ENCODE measurements around the gene PLA2G2C.

PLA2G2C gene

DNA sequence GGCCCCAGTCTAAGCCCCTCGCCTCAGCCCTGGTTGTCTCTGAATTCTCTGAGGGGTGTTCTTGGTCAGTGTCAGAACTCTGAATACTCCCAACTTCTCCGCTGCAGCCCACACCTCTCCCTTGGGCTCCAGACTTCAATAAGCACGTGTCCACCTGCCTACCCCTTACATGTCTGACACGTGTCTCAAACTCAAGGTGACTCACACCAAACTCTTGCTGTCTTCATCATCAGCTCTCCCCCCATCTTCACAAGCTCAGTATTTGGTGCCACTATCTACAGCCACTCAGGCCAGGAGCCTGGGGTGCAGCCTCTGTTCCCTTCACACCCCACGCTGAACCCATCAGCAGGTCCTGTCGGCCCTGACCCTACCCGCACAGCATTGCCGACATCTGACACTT is 19.2 kb downstream of the PLA2G2C start:
- ATAC-seq (ENCODE audit: insufficient read depth, low read depth) (no peak), DNase-seq (no peak)
- no peaks in the 10 kb centered on the region for H3K36me3 ChIP-seq (ENCODE audit: insufficient read depth, low read length)
- peaks cover 4% of the 10 kb centered on the region; the same call in 1 of the 2 replicates for H4K20me1 ChIP-seq (ENCODE audit: insufficient read depth, low read length)
- no peaks in the 10 kb centered on the region for H3K4me1 ChIP-seq (ENCODE audit: insufficient read depth, low read length)
- no peak overlapping the region for H3K9ac ChIP-seq (ENCODE audit: low read depth, low read length)
- H3K27ac ChIP-seq (ENCODE audit: low read length), result no peak overlapping the region
- H2AFZ ChIP-seq (ENCODE audit: low read depth, low read length), result no peak overlapping the region
- TF ChIP-seq EZH2 (IDR thresholded peaks at IDR 0.05; ENCODE audit: borderline replicate concordance, low read depth, low read length, severe bottlenecking), result no peak
- TF ChIP-seq, protein P1, sequence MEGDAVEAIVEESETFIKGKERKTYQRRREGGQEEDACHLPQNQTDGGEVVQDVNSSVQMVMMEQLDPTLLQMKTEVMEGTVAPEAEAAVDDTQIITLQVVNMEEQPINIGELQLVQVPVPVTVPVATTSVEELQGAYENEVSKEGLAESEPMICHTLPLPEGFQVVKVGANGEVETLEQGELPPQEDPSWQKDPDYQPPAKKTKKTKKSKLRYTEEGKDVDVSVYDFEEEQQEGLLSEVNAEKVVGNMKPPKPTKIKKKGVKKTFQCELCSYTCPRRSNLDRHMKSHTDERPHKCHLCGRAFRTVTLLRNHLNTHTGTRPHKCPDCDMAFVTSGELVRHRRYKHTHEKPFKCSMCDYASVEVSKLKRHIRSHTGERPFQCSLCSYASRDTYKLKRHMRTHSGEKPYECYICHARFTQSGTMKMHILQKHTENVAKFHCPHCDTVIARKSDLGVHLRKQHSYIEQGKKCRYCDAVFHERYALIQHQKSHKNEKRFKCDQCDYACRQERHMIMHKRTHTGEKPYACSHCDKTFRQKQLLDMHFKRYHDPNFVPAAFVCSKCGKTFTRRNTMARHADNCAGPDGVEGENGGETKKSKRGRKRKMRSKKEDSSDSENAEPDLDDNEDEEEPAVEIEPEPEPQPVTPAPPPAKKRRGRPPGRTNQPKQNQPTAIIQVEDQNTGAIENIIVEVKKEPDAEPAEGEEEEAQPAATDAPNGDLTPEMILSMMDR (IDR thresholded peaks at IDR 0.05; ENCODE audit: borderline replicate concordance, extremely low read depth, low read length, poor library complexity, severe bottlenecking), result no peak
- H3K4me2 ChIP-seq (ENCODE audit: insufficient read depth, low read length), result no peak overlapping the region
- no peak overlapping the region for H3K4me3 ChIP-seq (ENCODE audit: low read depth in 1 of 2, low read length in 2 of 2)
- peaks cover 7% of the 10 kb centered on the region for H3K9me3 ChIP-seq (ENCODE audit: insufficient read depth, low read length, severe bottlenecking)
- no peaks in the 10 kb centered on the region for H3K79me2 ChIP-seq (ENCODE audit: insufficient read depth, low read length)
- no peaks in the 10 kb centered on the region for H3K27me3 ChIP-seq (ENCODE audit: insufficient read depth, low read length, poor library complexity)

DNA sequence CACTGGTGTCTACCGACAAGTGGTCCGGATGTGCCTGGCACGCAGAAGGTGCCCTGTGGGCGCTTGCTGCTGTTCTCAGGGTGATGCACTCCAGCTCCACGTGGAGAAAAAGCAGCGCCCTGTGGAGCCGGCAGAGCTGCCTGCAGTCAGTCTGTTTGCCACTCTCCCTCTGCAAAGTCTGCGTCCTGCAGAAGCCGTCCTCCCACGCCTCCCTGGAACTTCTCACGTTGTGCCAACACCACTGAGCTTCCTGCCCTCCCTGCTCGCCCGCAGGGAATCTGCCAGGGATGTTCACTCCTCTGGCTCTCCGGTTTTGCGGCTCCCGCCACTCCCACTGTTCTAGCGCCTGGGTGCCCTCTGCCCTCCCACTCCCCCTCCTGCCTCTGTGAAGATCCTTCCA is 20.3 kb downstream of the PLA2G2C start:
- no peak for DNase-seq
- no peak overlapping the region for H3K4me3 ChIP-seq (ENCODE audit: low read depth in 1 of 2, low read length in 2 of 2)
- no peak overlapping the region for H3K27ac ChIP-seq (ENCODE audit: low read length)
- no peak for ATAC-seq (ENCODE audit: insufficient read depth, low read depth)
- peaks cover 4% of the 10 kb centered on the region; the same call in 1 of the 2 replicates for H4K20me1 ChIP-seq (ENCODE audit: insufficient read depth, low read length)
- H2AFZ ChIP-seq (ENCODE audit: low read depth, low read length), result no peak overlapping the region
- TF ChIP-seq, protein P1 (IDR thresholded peaks at IDR 0.05; ENCODE audit: borderline replicate concordance, extremely low read depth, low read length, poor library complexity, severe bottlenecking), result no peak
- no peaks in the 10 kb centered on the region for H3K4me1 ChIP-seq (ENCODE audit: insufficient read depth, low read length)
- no peak overlapping the region for H3K9ac ChIP-seq (ENCODE audit: low read depth, low read length)
- no peaks in the 10 kb centered on the region for H3K27me3 ChIP-seq (ENCODE audit: insufficient read depth, low read length, poor library complexity)
- H3K9me3 ChIP-seq (ENCODE audit: insufficient read depth, low read length, severe bottlenecking), result peaks cover 13% of the 10 kb centered on the region
- H3K4me2 ChIP-seq (ENCODE audit: insufficient read depth, low read length), result no peak overlapping the region
- H3K79me2 ChIP-seq (ENCODE audit: insufficient read depth, low read length), result no peaks in the 10 kb centered on the region
- H3K36me3 ChIP-seq (ENCODE audit: insufficient read depth, low read length), result no peaks in the 10 kb centered on the region

DNA sequence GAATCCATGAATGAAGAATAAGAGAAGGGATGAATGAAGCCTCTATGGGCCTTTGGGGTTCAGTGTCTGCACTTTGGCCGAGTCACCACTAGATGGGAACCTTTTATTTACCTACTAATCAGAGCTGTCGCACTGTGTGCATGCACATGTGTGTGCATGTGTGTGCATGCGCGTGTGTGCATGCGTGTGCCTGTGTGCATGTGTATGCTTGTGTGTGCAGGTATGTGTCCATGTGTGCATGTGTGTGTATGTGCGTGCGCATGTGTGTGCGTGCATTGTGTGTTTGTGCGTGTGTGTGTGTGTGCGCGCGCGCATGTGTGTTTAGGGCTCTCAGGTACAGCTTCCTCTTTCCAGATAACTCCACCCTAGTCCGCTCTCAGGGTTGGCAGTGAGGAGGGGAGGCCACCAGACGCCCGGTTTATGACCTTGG is 20.8 kb downstream of the PLA2G2C start:
- Histone ChIP-seq H3K4me3 (ENCODE audit: low read depth in 1 of 2, low read length in 2 of 2) (no peak overlapping the region), H3K4me2 (ENCODE audit: insufficient read depth, low read length) (no peak overlapping the region), H3K36me3 (ENCODE audit: insufficient read depth, low read length) (no peaks in the 10 kb centered on the region), H3K9me3 (ENCODE audit: insufficient read depth, low read length, severe bottlenecking) (peaks cover 19% of the 10 kb centered on the region), H3K9ac (ENCODE audit: low read depth, low read length) (no peak overlapping the region), H2AFZ (ENCODE audit: low read depth, low read length) (no peak overlapping the region), H3K27me3 (ENCODE audit: insufficient read depth, low read length, poor library complexity) (no peaks in the 10 kb centered on the region), H3K79me2 (ENCODE audit: insufficient read depth, low read length) (no peaks in the 10 kb centered on the region), H3K27ac (ENCODE audit: low read length) (no peak overlapping the region), H4K20me1 (ENCODE audit: insufficient read depth, low read length) (peaks cover 4% of the 10 kb centered on the region; the same call in 1 of the 2 replicates), H3K4me1 (ENCODE audit: insufficient read depth, low read length) (no peaks in the 10 kb centered on the region)
- no peak for TF ChIP-seq EZH2 (IDR thresholded peaks at IDR 0.05; ENCODE audit: borderline replicate concordance, low read depth, low read length, severe bottlenecking)
- TF ChIP-seq, protein P1 (IDR thresholded peaks at IDR 0.05; ENCODE audit: borderline replicate concordance, extremely low read depth, low read length, poor library complexity, severe bottlenecking), result peak; percentile 63
- 0 out of 3 replicates have a peak, but pooled peaks have one; percentile 39 for ATAC-seq (ENCODE audit: insufficient read depth, low read depth)
- peak; percentile 22 for DNase-seq
